K562 (cell line): ENCODE results near the gene CTDNEP1. TPM values are rescaled to one million over a fixed set of nuclear protein-coding genes. Genes with fewer than 3 reads are reported as not detected.

Experiments used
- CHD2 ChIP-seq: IDR thresholded peaks from 2 replicates; pipeline ENCODE4 v1.6.1; 2011; ENCODE audit warnings: low read depth, low read length
- MTA3 ChIP-seq: fragments of 450-650 bp; formaldehyde crosslinking; IDR thresholded peaks from 2 replicates; pipeline ENCODE4 v1.6.1; 2017; ENCODE audit warnings: mild to moderate bottlenecking, borderline replicate concordance
- POLR2B ChIP-seq: fragments of 450-650 bp; IDR thresholded peaks from 2 replicates; pipeline ENCODE4 v1.6.1; 2018; ENCODE audit warnings: low read depth; ENCODE audit not compliant: partially characterized antibody
- SMAD4 ChIP-seq: fragments of 250-450 bp; sonication (Bioruptor Pico); conservative IDR thresholded peaks from 2 replicates; pipeline ENCODE4 v1.8.0; 2021; ENCODE audit warnings: inconsistent platforms, mild to moderate bottlenecking, moderate library complexity
- SNIP1 ChIP-seq: fragments of 450-650 bp; IDR thresholded peaks from 2 replicates; pipeline ENCODE4 v1.7.1; 2017; ENCODE audit warnings: low read depth, mild to moderate bottlenecking
- SRF ChIP-seq, 2 experiments: fragments of 250-450, 450-650 bp in 1 of 2; sonication (Bioruptor Pico) in 1 of 2; sonication (generic) in 1 of 2; formaldehyde crosslinking; IDR thresholded peaks; 2 replicates each; pipeline versions ENCODE4 v1.5.0 to v1.5.1; 2020 to 2022; ENCODE audit warnings: mild to moderate bottlenecking in 1 of 2, missing genetic modification reagents in 1 of 2
- SRSF1 ChIP-seq: fragments of 200-400 bp; formaldehyde crosslinking; IDR thresholded peaks from 2 replicates; pipeline ENCODE4 v1.6.1; 2017; ENCODE audit warnings: mild to moderate bottlenecking, low read depth, low read length, moderate library complexity
- TBL1XR1 ChIP-seq, 2 experiments: IDR thresholded peaks; 2 replicates each; pipeline ENCODE4 v1.6.1; 2012; ENCODE audit warnings: improper control_type of control experiment in 2 of 2, low read length in 2 of 2, mild to moderate bottlenecking in 1 of 2
- TOE1 ChIP-seq, 2 experiments: fragments of 450-650 bp in 1 of 2; sonication (generic) in 1 of 2; formaldehyde crosslinking in 1 of 2; IDR thresholded peaks; 2 replicates each; pipeline versions ENCODE4 v1.7.1 to v1.8.0; 2016 to 2022; ENCODE audit warnings: borderline replicate concordance in 2 of 2, mild to moderate bottlenecking in 2 of 2, antibody characterized with exemption in 1 of 2, inconsistent platforms in 1 of 2, low read depth in 1 of 2, missing genetic modification reagents in 1 of 2, moderate library complexity in 1 of 2
- ZFX ChIP-seq: sonication (generic); formaldehyde crosslinking; IDR thresholded peaks from 2 replicates; pipeline ENCODE4 v1.8.0; 2022; ENCODE audit warnings: mild to moderate bottlenecking, missing genetic modification reagents, moderate library complexity
- polyA plus RNA-seq, 8 experiments: library from polyadenylated mRNA; depleted of rRNA in 4 of 8; stranded (reverse) in 5 of 8; unstranded in 3 of 8; fragments of >200 nt; fragmentation: Nextera tagmentation in 2 of 8; fragmentation: Illumina TruSeq in 1 of 8; extraction: Ambion mirVana in 2 of 8; extraction: Trizol in 1 of 8; gene quantifications; 2 replicates each; pipeline versions ENCODE4 v1.2.1 to v1.2.3, GENCODE V29; 2011 to 2014; ENCODE audit warnings: inconsistent platforms in 1 of 8, missing spikeins in 1 of 8
- total RNA-seq, 7 experiments: library from RNA; depleted of rRNA in 6 of 7; stranded (reverse); fragments of >200 nt in 6 of 7; fragmentation: Illumina TruSeq in 2 of 7; extraction: Trizol in 2 of 7; gene quantifications; 2 replicates each; pipeline versions ENCODE4 v1.2.1 to v1.2.3, GENCODE V29; 2011 to 2021; ENCODE audit warnings: low replicate concordance in 1 of 7
- TF ChIP-seq, protein P1 (sequence below), 2 experiments: fragments of 200-800 bp in 1 of 2; sonication (Bioruptor generic) in 1 of 2; sonication (generic) in 1 of 2; formaldehyde crosslinking in 1 of 2; IDR thresholded peaks in 1 of 2; conservative IDR thresholded peaks in 1 of 2; 2 replicates each; pipeline versions ENCODE4 v1.5.0 to v1.6.1; 2016 to 2020; ENCODE audit warnings: missing compliant biosample characterization in 1 of 2, missing genetic modification characterization in 1 of 2, missing genetic modification reagents in 1 of 2
- TF ChIP-seq, protein P2 (sequence below): sonication (generic); IDR thresholded peaks from 2 replicates; pipeline ENCODE4 v1.6.1; 2016
- TF ChIP-seq, protein P3 (sequence below): sonication (generic); formaldehyde crosslinking; IDR thresholded peaks from 2 replicates; pipeline ENCODE4 v1.8.1; 2023; ENCODE audit warnings: mild to moderate bottlenecking, missing genetic modification reagents

Gene CTDNEP1
- total and polyA plus RNA-seq, 9 of the 15 experiments (the other 6 are each of a cell fraction or from before 2014, with no cell fraction given), result 10.7 to 150 (median 28.5) TPM

DNA sequence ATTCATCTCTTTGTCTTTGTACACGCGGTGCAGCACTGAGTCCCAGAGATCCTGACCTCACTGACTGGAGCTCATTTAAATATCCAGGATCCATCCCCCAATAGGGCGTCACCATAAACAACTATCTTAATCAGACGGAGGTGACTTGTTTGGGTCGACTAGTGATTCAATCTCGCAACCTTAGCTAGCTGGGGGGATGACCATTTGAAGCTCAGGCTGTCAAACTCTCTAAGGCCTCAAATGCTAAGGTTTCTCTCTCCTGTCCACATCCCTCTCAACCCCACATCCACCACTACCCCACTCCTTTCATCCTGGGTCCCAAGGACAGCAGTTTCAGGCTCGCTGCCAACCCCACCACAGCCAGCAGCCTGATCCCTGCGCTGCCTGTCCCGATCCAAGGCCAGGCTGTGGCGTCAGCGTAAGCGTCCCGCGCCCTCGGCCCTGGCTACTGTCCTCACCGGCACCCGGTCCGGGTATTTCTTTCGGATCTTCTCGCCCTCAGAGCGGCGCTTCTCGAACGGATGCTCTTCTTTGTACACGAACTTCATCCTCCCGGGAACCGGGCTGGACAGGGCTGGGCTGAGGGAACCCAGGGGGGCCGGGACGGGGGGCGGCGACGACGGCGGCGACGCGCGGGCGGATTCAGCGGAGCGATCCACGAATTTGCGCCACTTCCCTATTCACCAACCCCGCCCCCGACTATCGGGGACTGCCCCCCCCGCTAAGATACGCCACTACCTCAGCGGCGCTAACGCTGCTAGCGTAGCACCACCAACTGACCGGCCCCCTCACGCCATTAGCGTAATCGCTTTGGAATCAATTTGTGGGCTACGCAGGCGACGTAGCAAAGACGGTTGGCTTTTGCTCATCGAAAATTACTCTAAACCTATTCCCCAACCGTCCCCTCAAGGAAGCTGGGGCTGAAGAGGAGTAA, 9.5 kb downstream of the CTDNEP1 start, which contains the start of gene GABARAP (continued):
- TF ChIP-seq TOE1 (IDR thresholded peaks at IDR 0.05; ENCODE audit: borderline replicate concordance), result no peak
- no peak for TF ChIP-seq TOE1 (CRISPR knock-in tag; IDR thresholded peaks at IDR 0.05; ENCODE audit: borderline replicate concordance, low read depth)
- peak; percentile 64 for TF ChIP-seq ZFX (CRISPR knock-in tag)
- TF ChIP-seq POLR2B, result peak; percentile 47
- peak; percentile 33 for TF ChIP-seq SMAD4
- no peak for TF ChIP-seq SNIP1
- TF ChIP-seq, protein P1, sequence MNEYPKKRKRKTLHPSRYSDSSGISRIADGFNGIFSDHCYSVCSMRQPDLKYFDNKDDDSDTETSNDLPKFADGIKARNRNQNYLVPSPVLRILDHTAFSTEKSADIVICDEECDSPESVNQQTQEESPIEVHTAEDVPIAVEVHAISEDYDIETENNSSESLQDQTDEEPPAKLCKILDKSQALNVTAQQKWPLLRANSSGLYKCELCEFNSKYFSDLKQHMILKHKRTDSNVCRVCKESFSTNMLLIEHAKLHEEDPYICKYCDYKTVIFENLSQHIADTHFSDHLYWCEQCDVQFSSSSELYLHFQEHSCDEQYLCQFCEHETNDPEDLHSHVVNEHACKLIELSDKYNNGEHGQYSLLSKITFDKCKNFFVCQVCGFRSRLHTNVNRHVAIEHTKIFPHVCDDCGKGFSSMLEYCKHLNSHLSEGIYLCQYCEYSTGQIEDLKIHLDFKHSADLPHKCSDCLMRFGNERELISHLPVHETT (CRISPR knock-in tag; conservative IDR thresholded peaks at IDR 0.05 in 1 of 2, IDR thresholded peaks at IDR 0.05 in 1 of 2), result peak in 1 of 2 experiments; percentile 31; a peak in 1 of 4 replicates
- peak; percentile 97 for TF ChIP-seq SRSF1
- TF ChIP-seq, protein P2, sequence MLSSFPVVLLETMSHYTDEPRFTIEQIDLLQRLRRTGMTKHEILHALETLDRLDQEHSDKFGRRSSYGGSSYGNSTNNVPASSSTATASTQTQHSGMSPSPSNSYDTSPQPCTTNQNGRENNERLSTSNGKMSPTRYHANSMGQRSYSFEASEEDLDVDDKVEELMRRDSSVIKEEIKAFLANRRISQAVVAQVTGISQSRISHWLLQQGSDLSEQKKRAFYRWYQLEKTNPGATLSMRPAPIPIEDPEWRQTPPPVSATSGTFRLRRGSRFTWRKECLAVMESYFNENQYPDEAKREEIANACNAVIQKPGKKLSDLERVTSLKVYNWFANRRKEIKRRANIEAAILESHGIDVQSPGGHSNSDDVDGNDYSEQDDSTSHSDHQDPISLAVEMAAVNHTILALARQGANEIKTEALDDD, result peak; percentile 94
- TF ChIP-seq TBL1XR1 (IDR thresholded peaks at IDR 0.05; ENCODE audit: low read length in 2 of 2), result 0 out of 4 replicates have a peak, but pooled peaks of 1 of the 2 experiments have one; percentile 31
- TF ChIP-seq, protein P3, sequence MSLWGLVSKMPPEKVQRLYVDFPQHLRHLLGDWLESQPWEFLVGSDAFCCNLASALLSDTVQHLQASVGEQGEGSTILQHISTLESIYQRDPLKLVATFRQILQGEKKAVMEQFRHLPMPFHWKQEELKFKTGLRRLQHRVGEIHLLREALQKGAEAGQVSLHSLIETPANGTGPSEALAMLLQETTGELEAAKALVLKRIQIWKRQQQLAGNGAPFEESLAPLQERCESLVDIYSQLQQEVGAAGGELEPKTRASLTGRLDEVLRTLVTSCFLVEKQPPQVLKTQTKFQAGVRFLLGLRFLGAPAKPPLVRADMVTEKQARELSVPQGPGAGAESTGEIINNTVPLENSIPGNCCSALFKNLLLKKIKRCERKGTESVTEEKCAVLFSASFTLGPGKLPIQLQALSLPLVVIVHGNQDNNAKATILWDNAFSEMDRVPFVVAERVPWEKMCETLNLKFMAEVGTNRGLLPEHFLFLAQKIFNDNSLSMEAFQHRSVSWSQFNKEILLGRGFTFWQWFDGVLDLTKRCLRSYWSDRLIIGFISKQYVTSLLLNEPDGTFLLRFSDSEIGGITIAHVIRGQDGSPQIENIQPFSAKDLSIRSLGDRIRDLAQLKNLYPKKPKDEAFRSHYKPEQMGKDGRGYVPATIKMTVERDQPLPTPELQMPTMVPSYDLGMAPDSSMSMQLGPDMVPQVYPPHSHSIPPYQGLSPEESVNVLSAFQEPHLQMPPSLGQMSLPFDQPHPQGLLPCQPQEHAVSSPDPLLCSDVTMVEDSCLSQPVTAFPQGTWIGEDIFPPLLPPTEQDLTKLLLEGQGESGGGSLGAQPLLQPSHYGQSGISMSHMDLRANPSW (CRISPR knock-in tag), result no peak
- TF ChIP-seq MTA3, result peak; percentile 74; the same call in 1 of the 2 replicates
- 0 out of 4 replicates have a peak, but pooled peaks of 1 of the 2 experiments have one; percentile 21 for TF ChIP-seq SRF (CRISPR knock-in tag; IDR thresholded peaks at IDR 0.05)
- TF ChIP-seq CHD2, result peak; percentile 16; the same call in 1 of the 2 replicates
